ENCODE results near the gene ERBB4.
"Not testable (repeated sequence)": the region's sequence is repeated elsewhere in the genome, so short reads cannot be mapped to it uniquely, and the experiment has no call there.

ERBB4 gene

DNA sequence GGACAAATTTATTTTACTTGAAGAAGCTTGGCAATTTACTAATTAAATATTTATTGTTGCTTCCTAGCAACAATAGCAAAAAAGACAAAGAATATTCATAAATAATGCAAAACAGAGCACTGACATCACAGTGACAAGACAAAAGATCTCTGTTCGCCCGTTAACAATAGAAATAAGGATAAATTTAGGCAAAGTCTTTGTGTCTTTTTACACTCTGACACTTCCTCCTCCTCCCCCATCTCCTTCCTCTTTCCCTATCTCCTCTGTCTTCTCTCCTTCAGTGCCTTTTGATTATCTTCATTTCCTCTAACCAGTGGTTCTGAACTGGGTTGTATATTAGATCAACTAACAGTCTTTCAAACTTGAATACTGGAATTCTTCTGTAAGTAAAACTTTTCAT is 808.4 kb downstream of the ERBB4 start:
- no peak for DNase-seq (ENCODE audit: low read depth in 2 of 2)

DNA sequence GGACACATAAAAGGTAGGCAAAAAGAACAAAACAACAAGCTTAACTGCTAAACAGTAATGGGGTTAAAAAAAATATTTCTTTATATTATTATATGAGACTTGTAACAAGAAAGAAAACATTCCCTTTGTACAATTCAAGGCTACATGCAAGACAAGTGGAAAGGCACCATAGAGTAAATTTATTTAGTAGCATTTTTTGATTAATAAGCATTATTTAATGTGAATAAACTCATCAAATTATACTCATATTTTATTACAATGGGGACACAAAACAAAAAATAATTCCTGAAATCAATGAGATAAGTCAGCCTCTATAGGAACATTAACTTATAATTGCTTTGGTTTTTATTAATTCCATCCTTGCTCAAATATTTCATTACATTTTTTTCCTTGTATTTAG is 809.2 kb downstream of the ERBB4 start:
- no peak for DNase-seq (ENCODE audit: low read depth in 2 of 2)

DNA sequence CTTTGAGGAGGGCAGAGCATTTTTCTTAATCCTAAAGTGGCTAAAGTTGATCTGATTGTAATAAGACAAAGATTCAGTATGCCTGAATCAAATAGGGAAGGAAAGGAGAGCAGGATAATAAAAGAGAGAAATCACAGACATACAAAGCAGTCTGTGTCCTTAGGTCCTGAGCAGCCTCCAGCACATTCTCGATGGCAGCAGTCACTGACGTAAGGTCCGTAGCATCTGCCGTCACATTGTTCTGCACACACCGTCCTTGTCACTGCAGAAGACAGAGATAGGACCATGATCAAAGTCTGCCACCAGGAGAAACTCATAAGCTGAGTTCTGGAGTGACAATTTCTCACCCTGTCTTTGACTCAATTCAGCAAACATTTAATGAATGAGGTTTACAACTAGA is 813.7 kb downstream of the ERBB4 start:
- no peak for DNase-seq (ENCODE audit: low read depth in 2 of 2)

DNA sequence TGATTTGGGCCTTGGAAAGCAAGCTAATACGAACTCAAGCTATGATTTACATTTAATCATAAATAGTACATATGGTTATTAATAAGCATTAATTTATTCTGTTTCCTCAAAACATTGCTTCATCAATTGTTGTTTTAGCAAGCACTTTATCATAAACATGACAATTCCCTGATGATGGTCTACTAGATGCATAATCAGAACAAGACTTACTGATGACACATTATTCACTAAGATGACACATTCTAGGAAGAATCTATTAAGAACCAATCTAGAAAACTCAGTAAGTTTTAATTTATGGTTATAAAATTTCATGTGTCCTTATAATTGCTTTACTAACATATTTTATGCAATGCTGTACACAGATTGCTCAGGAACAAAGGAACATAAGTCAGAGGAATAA is 815.2 kb downstream of the ERBB4 start:
- no peak for DNase-seq (ENCODE audit: low read depth in 2 of 2)

DNA sequence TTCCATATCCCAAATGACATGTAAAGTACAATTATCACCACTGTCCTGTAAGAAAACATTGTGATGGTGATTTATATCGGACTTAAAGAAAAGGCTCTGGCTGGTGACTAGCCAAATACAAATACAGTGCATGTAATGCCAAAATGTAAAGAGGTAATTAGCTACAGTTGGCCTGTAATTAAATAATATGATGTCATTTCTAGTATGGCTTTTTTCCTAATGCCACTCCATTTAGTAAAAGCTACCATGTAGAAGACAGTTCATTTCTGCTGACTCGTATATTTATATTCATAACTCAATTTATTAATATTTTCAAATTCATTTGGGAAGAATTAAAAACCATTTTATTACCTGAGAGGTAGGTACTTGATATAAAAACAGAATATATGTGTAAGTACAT is 815.7 kb downstream of the ERBB4 start:
- no peak for DNase-seq (ENCODE audit: low read depth in 2 of 2)

DNA sequence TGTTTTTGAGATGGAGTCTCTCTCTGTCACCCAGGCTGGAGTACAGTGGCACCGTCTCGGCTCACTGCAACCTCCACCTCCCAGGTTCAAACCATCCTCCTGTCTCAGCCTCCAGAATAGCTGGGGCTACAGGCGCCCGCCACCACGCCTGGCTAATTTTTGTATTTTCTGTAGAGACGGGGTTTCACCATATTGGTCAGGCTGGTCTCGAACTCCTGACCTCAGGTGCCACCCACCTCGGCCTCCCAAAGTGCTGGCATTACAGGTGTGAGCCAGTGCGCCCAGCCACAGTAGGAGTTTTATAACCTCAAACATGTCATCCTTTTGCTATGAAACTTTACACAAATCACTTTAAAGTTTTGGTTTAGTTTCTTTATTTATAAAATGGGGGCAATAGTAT is 816.7 kb downstream of the ERBB4 start:
- DNase-seq (ENCODE audit: low read depth in 2 of 2): not testable (repeated sequence)

DNA sequence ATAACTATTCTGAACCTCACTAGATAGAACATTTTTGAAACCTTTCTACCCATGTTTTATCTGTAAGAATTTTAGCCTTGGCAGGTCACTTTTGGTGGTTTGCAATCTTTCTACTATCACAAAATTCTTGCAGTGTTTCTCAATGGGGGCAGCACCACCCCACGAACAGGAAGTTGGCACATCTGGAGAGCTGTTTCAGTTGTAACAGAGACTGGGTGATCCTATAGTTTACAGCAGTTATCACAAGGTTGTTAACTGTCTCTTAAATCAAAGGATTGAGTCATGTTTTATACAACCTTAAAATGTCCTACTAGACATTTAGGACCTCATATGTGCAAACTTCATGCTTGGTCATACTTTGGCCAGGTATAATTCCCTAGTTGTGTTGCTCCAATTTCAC is 829.2 kb downstream of the ERBB4 start:
- no peak for DNase-seq (ENCODE audit: low read depth in 2 of 2)

DNA sequence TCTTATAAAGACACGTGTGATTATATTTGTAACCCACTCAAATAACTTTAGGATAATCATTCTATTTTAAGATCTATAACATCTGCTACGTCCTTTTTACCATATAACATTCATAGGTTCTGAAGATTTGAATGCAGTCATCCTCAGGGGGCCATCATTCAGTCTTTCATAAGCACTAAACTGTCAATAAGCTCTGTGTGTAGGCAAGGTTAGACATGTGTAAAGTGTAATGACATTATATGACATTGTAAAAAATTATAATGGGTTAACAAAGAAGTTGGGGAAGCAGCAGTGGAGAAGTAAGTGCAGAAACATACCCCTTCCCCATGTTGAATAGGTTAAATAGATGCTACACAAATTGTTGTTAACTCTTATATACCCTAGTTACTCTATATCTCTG is 845.9 kb downstream of the ERBB4 start:
- DNase-seq (ENCODE audit: low read depth in 2 of 2): no peak

DNA sequence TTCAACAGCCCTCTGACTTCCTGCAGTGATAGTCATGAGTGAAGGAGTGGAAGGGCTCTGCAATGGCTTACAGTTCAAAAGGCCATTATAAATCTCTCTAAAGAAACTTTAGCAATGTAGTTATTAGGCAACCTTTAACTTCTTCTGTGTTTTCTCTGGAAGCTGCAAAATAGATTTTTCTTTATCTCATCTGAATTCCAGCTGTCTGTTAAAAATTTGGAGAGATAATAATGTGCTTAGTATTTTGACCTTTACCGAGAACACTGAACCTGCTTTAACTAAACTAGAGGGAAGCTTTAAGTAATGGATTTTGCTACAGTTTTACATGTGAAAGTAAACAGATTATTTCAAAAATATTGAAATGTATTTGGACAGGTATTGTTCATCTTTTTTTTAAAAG is 847.9 kb downstream of the ERBB4 start:
- no peak for DNase-seq (ENCODE audit: low read depth in 2 of 2)

DNA sequence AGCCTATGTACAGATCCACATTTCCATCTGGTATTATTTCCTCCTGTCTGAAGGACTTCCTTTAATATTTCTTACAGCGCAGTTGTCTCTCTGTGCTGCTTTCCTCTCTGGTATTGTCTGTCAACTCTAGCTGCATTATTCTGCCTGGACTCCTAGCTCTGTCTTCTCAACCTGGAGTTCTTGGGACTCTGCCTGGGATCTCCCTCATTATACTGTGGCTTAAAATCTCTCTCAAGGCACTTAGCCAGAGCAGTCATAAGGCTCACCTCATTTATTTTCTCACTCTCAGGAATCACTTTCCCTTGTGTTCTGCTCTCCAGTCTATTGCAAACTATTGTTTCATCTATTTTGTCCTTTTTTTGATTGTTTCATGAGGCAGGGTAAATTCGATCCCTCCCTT is 850.4 kb downstream of the ERBB4 start:
- DNase-seq (ENCODE audit: low read depth in 2 of 2): no peak

DNA sequence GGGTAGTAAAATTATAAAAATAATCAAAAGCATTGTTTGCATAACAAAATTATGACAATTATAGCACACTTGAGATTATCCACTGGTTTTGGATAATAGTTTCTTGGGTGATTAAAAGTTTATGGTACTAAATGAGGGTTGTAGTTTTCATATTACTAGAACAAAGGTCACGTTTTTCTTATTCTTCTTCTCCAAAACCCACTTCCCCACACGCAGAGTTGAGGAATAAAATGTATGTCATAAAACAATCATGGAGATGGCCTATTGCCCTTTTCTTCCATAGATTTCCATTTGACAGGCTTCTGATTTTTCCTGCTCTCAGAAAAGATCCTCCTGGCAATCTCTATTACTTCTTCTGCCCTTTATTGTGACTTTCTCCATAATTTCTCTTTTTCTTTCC is 863.9 kb downstream of the ERBB4 start:
- DNase-seq (ENCODE audit: low read depth in 2 of 2): no peak

DNA sequence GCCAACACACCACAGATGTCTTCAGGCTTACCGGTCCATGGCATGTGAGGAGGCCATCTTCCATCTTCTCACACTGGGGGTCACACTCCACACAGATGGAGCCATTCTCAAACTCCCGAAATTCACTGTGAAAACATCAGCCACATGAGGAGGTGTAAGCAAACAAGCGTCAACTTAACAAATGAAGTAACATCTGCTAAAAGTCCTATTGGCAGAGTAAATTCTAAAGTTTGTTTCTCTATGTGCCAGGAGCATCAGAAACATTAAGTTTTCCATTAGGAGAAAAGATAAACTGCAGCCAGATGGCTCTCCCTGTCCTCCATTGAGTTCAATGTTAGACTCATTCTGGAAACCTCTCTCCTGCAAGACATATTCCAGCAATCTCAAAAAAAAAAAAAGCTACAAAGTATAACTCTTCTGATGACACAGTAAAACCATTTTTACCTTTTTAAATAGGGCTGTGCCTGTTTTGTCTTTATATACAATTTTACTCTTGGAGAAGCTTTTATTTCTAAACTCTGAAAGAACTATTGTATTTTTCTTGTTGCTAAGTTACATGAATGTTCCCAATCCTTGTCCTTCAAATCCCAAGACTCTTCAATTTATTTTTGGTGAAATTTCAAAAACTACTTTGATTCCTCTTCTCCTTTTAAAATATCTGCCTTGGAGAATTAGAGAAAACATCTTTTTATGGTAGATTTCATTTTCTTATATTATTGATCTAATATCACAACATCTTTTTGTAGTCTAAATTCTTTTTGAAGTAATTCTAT is 865.3 kb downstream of the ERBB4 start:
- DNase-seq (ENCODE audit: low read depth in 2 of 2): no peak

DNA sequence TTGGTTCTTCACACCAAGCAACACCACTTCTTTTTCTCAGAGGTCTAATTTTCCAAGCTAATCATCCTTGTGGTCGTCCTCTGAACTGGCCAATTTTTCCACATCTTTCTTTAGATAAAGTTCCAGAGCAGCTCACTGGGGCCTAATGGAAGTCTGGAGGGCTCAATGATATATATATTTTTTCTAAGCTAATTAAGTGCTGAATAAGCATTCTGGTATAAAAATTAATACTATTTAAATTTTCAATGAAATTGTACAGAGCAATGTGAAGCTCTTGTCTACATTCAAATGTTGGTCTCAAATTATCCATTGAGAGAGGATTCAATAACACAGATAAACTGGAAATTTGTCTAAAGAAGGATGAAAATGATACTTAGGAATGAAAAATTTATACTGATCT is 866.6 kb downstream of the ERBB4 start:
- DNase-seq (ENCODE audit: low read depth in 2 of 2): no peak

DNA sequence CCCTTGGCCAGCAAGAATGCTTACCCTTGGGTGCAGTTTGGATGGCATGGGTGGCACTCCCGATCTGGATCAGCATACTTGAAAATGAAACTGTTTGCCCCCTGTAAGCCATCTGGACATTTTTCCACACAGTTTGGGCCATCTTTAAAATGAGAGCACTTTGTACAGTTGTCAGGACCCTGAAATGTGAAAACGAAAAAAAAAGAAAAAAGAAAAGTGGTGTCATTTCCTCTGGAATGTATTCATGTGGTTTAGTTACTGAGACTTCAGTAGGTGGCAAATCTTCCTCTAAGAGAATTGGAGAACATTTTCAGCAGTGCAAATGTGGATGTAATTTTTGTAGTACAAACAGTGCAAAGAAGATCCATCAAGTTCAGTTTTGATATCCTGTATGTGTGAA is 873.3 kb downstream of the ERBB4 start:
- no peak for DNase-seq (ENCODE audit: low read depth in 2 of 2)

DNA sequence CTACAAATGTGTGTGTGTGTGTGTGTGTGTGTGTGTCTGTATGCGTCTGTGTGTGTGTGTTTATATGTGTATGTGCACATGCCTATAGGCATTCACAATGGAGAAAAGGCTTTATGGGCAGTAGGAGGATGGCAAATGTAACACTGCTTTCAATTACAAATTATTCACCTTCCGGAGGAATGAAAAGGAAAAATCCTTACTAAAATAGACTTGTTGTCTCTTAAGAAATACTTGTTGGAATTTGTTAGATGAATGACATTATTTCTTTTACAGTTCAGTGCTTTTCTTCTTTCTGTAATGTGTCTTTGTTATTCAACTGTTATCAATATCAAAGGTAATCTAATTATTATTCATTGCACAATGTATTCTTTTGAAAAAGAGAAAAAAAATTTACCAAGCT is 874.3 kb downstream of the ERBB4 start:
- DNase-seq (ENCODE audit: low read depth in 2 of 2): no peak

DNA sequence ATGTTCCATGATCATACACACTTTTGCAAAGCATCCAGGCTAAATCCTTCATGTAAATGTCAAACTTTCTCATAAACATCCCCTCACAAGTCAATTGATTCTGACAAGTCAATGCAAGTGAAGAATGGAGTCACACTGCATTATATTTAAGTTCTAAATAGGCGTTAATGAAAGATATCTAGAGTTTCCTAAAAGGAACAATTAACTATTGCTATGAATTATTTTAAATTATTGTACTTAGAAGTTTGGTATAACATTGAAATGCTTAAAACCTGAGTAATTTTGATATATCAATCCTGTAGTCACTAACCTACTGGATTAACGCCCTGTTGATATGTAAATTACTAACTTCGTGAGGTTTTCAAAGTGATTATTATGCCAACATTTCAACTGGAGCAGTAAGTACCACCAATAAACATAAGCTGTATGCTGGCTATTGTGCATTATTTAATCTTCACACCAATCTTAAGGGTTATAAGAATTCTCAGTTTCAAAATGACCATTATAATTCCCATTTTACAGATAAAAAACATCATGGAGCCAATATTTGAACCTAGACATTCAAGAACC is 884.3 kb downstream of the ERBB4 start:
- DNase-seq (ENCODE audit: low read depth in 2 of 2): no peak

DNA sequence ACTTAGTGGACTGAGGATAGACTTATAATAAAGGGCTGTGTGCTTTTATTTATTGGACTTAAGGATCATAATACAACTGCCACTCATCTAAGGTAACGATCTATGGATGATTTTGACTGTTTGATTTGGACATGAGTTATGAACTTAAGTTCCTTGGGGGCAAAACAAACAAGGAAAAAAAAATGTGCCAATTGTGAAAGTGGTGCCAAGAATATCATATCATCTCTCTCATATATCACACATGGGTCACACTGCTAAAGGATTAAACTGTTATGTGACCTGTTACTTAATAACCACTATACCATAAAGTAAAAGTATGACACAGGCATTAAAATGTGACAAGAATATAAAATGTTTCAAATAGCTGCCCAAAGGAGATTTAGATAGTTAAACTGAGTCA is 886.3 kb downstream of the ERBB4 start:
- DNase-seq (ENCODE audit: low read depth in 2 of 2): no peak

DNA sequence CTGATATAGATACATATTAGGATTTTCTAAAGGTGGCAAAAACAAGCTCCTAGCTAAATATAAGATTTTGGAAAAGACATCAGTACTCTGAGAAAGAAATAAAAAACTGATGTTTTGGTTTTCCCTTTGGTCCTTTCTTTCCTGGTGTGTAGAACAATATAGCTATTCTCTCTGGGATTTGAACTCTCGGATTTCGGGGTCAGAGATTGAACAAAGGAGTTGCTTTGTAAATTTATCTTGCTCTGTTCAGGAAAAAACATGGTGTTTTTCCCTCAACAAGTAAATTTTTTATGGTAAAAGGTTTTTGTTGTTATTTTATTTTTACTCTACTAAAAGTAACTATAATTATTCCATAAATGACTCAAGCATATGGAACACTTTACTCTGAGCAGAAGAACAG is 889.3 kb downstream of the ERBB4 start:
- no peak for DNase-seq (ENCODE audit: low read depth in 2 of 2)

DNA sequence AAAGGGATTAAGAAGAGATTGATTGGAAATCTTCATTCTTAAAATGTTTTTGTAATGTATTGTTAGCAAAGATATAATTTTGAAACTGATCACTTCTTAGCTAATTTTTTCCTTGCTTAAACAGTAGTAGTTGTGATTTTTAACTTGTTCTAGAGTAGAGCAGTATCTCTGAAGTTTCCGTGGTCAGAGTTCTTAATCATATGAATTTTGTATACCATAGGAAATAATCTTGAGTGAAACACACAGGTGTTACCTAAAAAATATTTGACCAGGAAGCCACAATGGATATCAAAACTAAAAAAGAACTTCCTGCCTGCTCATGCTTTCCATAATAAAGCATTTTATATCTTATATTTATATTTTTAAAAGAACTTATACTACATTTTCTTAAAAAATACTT is 907.1 kb downstream of the ERBB4 start:
- no peak for DNase-seq (ENCODE audit: low read depth in 2 of 2)

DNA sequence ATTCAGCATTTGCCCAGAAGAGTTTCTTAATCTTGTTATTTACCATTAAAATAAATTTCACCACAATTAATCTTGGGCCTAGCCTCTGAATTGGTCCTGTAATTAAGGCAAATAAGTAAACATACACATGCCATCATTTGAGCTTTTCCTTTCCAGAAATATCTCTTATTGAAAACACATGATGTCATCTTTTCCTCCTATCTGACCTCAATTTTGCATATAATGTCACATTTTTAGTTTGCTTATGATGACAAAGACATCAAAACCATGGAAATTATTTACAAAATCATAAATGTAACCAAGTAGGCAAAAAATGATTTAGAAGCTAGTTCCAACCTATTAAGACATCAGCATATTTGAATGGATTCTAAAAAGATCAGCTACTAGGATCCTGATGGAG is 915.5 kb downstream of the ERBB4 start:
- DNase-seq (ENCODE audit: low read depth in 2 of 2): no peak

DNA sequence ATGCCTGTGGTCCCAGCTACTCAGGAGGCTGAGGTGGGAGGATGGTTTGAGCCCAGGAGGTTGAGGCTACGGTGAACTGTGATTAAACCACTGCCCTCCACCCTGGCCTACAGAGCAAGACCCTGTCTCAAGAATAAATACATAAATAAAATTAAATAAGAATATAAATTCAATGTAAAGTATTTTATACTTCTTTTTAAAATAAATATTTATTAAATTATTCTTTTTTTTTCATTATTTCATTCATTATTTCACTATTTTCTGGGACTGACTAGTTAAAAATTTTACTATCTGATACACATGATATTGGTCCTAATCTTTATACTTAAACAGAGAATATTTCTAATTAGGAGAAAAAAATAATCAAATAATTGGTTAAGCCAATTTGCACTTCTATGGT is 917.6 kb downstream of the ERBB4 start:
- no peak for DNase-seq (ENCODE audit: low read depth in 2 of 2)

DNA sequence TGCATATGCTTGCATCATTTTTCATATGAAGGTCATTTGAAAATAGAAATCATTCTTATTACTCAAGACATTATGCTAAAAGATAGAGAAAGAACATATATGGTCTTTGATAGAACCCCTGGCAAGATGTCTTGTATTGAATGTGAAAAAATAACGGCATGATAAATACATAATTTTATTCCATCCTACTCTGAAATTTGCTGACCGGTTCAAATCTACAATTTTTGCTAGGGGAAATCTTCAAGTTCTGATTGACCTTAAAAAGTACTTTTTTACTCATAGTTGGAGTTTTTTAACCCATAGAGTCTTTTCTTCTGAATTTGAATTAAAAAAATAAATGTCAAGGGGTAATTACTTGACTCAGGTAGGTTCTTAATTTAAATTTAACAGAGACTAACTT is 920.8 kb downstream of the ERBB4 start:
- no peak for DNase-seq (ENCODE audit: low read depth in 2 of 2)

DNA sequence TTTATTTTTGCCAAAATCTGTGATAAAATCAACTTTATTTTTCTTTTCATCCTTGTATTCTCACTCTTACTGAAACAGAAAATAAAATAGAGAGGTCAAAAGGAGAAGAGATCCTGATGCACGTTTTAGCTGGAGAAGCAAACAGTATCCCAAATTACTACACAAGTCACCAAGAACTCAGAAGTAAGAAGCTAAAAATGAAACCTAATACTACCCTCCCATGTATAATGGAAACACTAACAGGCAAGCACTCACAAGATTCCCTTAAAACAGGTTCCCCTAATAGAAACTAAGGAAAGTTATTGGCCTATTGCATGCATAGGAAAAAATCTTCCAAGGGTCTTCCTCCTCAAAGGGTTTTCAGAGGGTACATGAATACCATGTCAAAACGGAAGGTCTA is 927.0 kb downstream of the ERBB4 start:
- no peak for DNase-seq (ENCODE audit: low read depth in 2 of 2)

DNA sequence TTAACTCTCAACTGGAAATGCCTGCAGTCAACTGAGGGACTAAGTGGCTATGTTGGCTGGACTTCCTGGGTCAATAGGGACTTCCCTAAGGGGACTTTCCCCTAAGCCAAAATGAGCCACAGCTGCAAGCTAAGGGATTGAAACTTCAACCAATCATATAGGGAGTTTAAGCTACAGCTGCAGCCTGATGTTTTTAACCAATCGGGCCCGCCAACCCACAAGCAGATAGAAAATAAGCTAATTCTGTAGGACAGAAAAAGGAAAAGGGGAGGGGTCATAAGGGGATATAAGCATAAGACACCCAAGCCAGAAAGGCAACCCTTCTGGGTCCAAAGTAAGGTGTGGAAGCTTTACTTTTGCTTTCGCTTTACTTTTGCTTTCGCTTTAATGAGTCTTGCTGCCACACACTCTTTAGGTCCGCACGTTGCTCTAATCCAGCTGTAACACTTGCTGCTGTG is 927.5 kb downstream of the ERBB4 start:
- DNase-seq (ENCODE audit: low read depth in 2 of 2): no peak

All from stimulated activated CD8-positive, alpha-beta memory T cell treated with anti-CD3 and anti-CD28 coated beads, Interleukin-15, amount 100 ng/mL, for 4 hours (primary cell).